Fibroblast of villous mesenchyme (primary cell): ENCODE measurements around the gene FGD4. TPM values are rescaled to one million over a fixed set of nuclear protein-coding genes. Genes with fewer than 3 reads are reported as not detected.

ENCODE experiments used
- DNase-seq: peaks from one replicate; pipeline ENCODE4 v3.0.0-alpha.2; 2010; ENCODE audit warnings: low read depth
- H3K4me3 ChIP-seq: 2 replicates; pipeline ENCODE4 v1.5.1; 2011; ENCODE audit warnings: low read depth, mild to moderate bottlenecking, low read length
- CTCF ChIP-seq: IDR thresholded peaks from 2 replicates; pipeline ENCODE4 v1.5.1; 2012; ENCODE audit warnings: low read depth, mild to moderate bottlenecking, low read length; ENCODE audit not compliant: insufficient read depth
- total RNA-seq: library from RNA; depleted of rRNA; stranded (reverse); fragments of >200 nt; gene quantifications from 2 replicates; pipeline ENCODE4 v1.2.3, GENCODE V29; 2012

FGD4 gene
- total RNA-seq, 1 donor: 4.7 TPM

GRCh38 chr12:32604565-32604964 is 205.2 kb downstream of the FGD4 start:
- no peak for DNase-seq
- no peak for TF ChIP-seq CTCF
- no peak overlapping the region for H3K4me3 ChIP-seq

- DNase-seq: no peak
- H3K4me3 ChIP-seq: no peak overlapping the region
- no peak for TF ChIP-seq CTCF
Measured at GRCh38 chr12:32605326-32606095, 206.2 kb downstream of the FGD4 start.

- no peak for DNase-seq
- TF ChIP-seq CTCF: no peak
Measured at GRCh38 chr12:32606443-32606842, 207.1 kb downstream of the FGD4 start.

GRCh38 chr12:32609966-32610365 is 210.6 kb downstream of the FGD4 start:
- no peak for TF ChIP-seq CTCF
- DNase-seq: no peak
- no peak overlapping the region for H3K4me3 ChIP-seq

More at GRCh38 chr12:32606443-32606842, 207.1 kb downstream of the FGD4 start:
- no peak overlapping the region for H3K4me3 ChIP-seq

- DNase-seq: no peak
- H3K4me3 ChIP-seq: no peak overlapping the region
- TF ChIP-seq CTCF: no peak
Measured at GRCh38 chr12:32611986-32612385, 212.6 kb downstream of the FGD4 start.

GRCh38 chr12:32612658-32613614 is 213.6 kb downstream of the FGD4 start:
- H3K4me3 ChIP-seq: no peak overlapping the region
- no peak for TF ChIP-seq CTCF
- no peak for DNase-seq
